ENCODE data around the gene GRN. TPM values are rescaled to one million over a fixed set of nuclear protein-coding genes. Genes with fewer than 3 reads are reported as not detected.

Gene GRN
- total RNA-seq, 1 donor from 2014 or later, result 37.8 TPM

DNA sequence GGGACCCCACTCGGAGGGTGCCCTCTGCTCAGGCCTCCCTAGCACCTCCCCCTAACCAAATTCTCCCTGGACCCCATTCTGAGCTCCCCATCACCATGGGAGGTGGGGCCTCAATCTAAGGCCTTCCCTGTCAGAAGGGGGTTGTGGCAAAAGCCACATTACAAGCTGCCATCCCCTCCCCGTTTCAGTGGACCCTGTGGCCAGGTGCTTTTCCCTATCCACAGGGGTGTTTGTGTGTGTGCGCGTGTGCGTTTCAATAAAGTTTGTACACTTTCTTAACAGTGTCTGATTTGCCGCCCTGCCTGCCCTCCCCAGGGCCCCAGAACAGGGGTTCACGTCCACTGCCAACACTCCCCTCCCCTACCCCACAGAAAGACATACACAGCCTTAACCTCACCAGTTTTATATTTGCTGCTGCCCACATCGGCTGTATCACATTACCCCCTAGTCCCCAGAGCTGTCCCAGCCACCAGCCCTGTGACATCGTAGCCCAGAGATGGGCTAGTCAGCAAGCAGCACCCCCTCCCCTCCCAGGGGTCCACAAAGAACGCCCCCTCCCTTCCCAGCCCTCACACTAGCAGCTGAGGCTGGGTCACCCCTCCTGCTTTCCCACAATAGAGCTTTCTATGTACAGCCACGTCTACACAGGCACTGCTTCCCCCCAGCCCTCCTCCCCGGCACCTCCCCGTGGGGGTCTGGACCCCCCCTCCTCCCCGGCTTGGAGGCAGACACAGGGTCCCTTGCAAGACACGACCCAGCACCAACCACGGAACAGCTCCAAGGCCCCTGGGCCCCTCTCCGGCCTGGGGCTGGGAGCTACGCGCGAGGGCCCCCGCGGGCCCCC lies 7.9 kb downstream of the GRN start:
- DNase-seq (ENCODE audit: low spot score), result no peak
- peaks cover 2% of the 10 kb centered on the region for H3K4me1 Mint-ChIP-seq (ENCODE audit: low read depth)
- intact Hi-C loops (cut with micrococcal nuclease), result no loop called here
- no peak overlapping the region for H3K27ac Mint-ChIP-seq
- H3K4me3 Mint-ChIP-seq (ENCODE audit: low read depth), result peak overlapping the region; percentile 60
- peaks cover 7% of the 10 kb centered on the region for H3K36me3 Mint-ChIP-seq (ENCODE audit: low read depth)
- no peaks in the 10 kb centered on the region for H3K9me3 Mint-ChIP-seq
- peaks cover 10% of the 10 kb centered on the region for H3K27me3 Mint-ChIP-seq (ENCODE audit: low read depth)

DNA sequence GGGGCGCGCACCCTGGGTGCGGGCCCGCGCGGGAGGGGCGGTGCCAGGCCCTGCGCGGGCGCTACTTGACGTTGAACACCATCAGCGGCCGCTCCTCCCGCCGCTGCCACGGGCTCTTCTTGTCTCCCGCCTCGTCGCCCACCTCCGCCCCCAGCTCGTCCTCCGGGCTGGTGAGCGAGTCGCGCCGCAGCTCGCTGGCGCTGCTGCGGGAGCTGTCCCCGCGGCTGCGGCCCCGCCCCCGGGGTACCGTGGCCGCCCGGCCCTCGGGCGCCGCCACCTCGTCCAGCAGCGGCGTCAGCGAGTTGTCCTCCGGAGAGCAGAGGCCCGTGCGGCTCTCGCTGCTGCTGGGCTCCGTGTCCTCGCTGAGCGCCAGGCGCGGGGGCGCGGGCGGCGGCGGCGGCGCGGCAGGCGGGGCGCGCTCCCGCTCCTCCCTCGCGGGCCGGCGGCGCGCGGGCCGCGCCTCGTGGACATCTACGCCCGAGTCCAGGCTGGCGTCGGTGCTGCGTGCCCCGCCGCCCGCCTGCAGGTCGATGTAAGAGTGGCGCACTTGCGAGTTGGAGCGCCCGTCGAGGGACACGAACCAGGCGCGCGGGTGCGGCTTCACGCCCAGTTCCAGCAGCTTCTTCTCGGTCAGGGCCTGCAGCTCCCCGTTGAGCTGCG lies 8.7 kb downstream of the GRN start:
- no peaks in the 10 kb centered on the region for H3K9me3 Mint-ChIP-seq
- no peak overlapping the region for H3K27ac Mint-ChIP-seq
- no peaks in the 10 kb centered on the region for H3K4me1 Mint-ChIP-seq (ENCODE audit: low read depth)
- peaks cover 7% of the 10 kb centered on the region for H3K36me3 Mint-ChIP-seq (ENCODE audit: low read depth)
- peak overlapping the region; percentile 49 for H3K4me3 Mint-ChIP-seq (ENCODE audit: low read depth)
- H3K27me3 Mint-ChIP-seq (ENCODE audit: low read depth), result peaks cover 12% of the 10 kb centered on the region
- no peak for DNase-seq (ENCODE audit: low spot score)
- intact Hi-C loops (cut with micrococcal nuclease), result no loop called here

DNA sequence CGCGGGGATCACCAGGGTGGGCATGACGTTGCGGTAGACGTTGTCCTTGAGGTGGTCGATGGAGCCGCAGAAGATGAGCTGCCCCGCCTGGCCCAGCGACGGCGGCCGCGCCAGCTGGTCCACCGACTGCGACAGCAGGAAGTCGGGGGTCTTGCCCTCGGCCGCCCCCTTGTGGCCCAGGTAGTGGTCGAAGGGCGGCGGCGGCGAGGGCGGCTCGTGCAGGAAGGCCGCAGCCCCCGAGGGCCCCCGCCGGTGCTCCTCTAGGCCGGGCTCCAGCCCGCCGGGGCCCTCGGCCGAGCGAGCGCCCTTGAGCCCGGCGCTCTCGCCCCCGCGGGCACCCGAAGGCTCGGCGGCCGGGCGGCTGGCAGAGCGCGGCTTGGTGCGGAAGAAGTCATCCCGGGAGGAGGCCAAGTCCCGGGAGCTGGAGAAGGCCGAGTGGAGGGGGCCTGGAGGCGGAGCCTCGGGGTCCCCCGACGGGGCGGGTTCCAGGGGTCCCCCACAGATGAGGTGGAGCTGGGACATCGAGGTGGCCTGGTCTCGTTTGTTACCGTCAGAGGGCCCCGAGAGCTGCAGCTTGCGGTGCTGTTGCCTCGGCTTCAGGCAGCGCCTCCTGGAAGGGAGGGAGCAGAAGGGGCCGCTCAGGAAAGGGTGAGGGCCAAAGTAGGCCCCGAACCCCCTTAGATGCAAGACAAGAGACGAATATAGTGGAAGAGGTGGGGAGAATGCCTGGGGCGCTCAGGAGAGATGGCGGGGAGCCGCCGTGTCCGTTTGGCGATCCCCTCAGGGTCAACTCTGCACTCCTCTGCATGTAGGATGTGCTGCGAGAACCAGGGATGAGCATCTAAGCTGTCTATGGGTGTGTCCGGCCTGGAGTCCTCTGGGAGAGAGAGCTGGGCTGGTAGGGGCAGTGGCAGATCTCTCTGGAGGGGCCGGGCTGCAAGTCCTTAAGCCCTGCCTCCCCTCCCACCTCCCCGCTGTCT lies 9.8 kb downstream of the GRN start:
- H3K4me1 Mint-ChIP-seq (ENCODE audit: low read depth), result no peaks in the 10 kb centered on the region
- no peaks in the 10 kb centered on the region for H3K9me3 Mint-ChIP-seq
- H3K27ac Mint-ChIP-seq, result no peak overlapping the region
- peak overlapping the region; percentile 69 for H3K4me3 Mint-ChIP-seq (ENCODE audit: low read depth)
- peaks cover 15% of the 10 kb centered on the region for H3K27me3 Mint-ChIP-seq (ENCODE audit: low read depth)
- H3K36me3 Mint-ChIP-seq (ENCODE audit: low read depth), result peaks cover 7% of the 10 kb centered on the region
- DNase-seq (ENCODE audit: low spot score), result no peak
- intact Hi-C loops (cut with micrococcal nuclease), result no loop called here

DNA sequence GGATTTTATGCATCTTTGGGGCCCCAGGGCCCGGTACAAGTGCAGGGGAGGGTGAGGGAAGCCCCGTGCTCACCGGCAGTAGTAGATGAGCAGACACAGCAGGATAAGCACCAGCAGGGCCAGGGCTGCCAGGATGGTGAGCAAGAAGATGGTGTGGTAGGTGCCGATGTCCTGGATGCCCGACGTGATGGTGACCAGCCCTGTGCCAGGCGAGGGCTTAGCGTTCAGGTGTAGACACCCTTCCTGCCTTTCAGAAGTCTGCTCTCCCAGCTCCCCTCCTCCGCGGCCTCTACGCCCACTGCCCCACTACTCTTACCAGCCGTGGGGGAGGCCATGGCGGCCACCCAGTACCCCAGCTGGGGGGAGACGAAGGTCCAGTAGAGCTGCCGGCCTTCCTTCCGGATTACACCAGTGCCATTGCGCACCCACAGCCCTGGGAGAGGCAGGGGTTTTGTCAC lies 10.6 kb downstream of the GRN start:
- no peaks in the 10 kb centered on the region for H3K9me3 Mint-ChIP-seq
- H3K36me3 Mint-ChIP-seq (ENCODE audit: low read depth), result peaks cover 7% of the 10 kb centered on the region
- H3K4me1 Mint-ChIP-seq (ENCODE audit: low read depth), result no peaks in the 10 kb centered on the region
- no peak for DNase-seq (ENCODE audit: low spot score)
- peaks cover 20% of the 10 kb centered on the region for H3K27me3 Mint-ChIP-seq (ENCODE audit: low read depth)
- no peak overlapping the region for H3K27ac Mint-ChIP-seq
- intact Hi-C loops (cut with micrococcal nuclease), result no loop called here
- no peak overlapping the region for H3K4me3 Mint-ChIP-seq (ENCODE audit: low read depth)

DNA sequence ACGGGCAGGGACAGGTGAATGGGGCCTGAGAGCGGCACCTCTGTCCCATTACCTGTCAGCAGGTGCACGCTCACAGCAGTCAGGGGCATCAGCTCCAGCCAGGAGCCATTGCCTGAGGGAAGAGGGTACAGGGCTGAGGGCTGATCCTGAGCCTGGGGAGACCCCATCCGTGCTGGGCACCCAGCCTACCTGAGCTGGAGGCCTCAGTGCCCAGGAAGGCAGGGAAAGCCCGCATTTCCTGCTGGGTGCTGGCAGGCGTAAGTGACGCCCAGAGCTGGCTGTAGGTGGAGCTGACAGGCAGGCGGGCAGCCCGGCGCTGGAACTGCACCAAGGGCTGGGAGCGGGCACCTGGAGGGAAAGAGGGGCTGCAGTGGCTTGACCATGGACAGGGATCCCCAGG lies 11.1 kb downstream of the GRN start:
- Mint-ChIP-seq H3K27me3 (ENCODE audit: low read depth) (peaks cover 26% of the 10 kb centered on the region), H3K27ac (no peak overlapping the region), H3K9me3 (no peaks in the 10 kb centered on the region), H3K4me1 (ENCODE audit: low read depth) (no peaks in the 10 kb centered on the region), H3K36me3 (ENCODE audit: low read depth) (peaks cover 7% of the 10 kb centered on the region), H3K4me3 (ENCODE audit: low read depth) (no peak overlapping the region)
- intact Hi-C loops (cut with micrococcal nuclease), result no loop called here
- DNase-seq (ENCODE audit: low spot score), result no peak

DNA sequence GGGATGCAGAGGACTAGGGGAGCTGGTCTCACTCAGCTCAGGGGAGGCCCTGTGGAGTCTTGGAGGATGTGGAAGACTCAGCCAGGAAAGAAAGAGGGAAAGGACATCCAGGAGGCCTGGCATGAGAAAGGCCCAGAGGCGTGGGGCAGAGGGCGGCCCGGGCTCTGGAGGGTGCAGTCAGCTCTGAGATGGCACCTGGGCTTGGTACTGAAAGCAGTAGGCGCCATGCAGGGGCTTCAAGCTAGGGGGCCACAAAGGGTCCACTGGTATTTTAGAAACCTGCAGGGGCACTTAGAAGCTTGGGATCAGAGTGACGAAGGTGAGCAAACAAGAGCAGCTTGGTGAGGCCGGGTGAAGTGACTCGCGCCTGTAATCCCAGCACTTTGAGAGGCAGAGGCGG lies 13.0 kb downstream of the GRN start:
- Mint-ChIP-seq H3K36me3 (ENCODE audit: low read depth) (peaks cover under 1% of the 10 kb centered on the region), H3K4me1 (ENCODE audit: low read depth) (peaks cover 2% of the 10 kb centered on the region), H3K27me3 (ENCODE audit: low read depth) (peaks cover 31% of the 10 kb centered on the region), H3K9me3 (no peaks in the 10 kb centered on the region), H3K4me3 (ENCODE audit: low read depth) (no peak overlapping the region), H3K27ac (no peak overlapping the region)
- DNase-seq (ENCODE audit: low spot score), result no peak
- intact Hi-C loops (cut with micrococcal nuclease), result no loop called here

DNA sequence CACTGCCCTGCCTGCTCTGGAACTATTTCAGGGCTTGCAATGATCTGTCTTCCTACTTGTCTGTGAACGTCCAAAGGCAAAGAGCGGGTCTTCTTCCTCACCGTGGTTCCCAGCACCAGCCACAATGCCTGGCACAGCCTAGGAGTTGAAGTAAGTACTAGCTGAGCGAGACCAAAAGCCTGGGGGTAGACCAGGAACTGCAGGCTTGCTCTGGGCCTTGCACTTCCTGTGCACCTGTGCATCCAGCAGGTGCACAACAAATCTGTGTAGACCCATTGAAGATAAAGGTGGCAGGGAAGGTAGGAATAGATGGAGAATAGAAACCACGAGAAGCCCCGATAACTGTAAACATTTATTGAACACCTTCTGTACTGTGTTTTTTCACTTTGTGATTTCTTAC lies 13.9 kb downstream of the GRN start:
- no peaks in the 10 kb centered on the region for H3K36me3 Mint-ChIP-seq (ENCODE audit: low read depth)
- no peak overlapping the region for H3K4me3 Mint-ChIP-seq (ENCODE audit: low read depth)
- no peak overlapping the region for H3K27ac Mint-ChIP-seq
- peaks cover 2% of the 10 kb centered on the region for H3K4me1 Mint-ChIP-seq (ENCODE audit: low read depth)
- intact Hi-C loops (cut with micrococcal nuclease), result no loop called here
- no peaks in the 10 kb centered on the region for H3K9me3 Mint-ChIP-seq
- peaks cover 30% of the 10 kb centered on the region for H3K27me3 Mint-ChIP-seq (ENCODE audit: low read depth)
- DNase-seq (ENCODE audit: low spot score), result no peak

DNA sequence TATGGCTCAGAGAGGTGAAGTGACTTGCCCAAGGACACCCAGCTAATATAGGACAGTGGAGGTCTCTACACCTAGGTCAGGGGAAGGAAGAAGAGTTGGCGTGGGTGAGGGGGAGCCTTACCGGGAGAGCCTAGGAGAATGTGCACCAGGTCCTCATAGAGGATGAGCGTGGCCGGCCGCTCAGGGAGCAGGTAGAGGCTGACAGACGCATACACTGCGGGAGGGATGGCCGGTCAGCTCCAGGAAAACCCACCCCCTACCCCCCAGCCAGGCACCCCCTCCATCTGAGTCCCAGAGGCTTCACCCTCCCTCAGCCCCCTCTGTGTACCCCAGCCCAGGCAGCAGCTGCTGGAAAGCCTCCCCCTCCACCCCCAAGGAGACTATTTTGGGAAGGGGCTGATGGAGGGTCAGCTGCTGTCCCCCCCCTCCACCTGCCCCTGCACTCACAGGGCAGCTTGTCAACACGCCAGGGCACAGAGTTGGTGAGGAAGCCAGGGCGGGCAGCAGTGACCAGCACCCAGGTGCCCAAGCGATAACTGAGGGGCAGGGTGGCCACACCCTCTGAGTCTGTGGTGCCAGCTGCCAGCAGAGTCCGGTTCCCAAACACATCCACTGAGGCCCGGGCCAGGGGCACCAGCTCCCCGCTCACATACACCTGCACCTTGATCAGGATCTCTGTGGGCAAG lies 14.5 kb downstream of the GRN start:
- Mint-ChIP-seq H3K4me3 (ENCODE audit: low read depth) (no peak overlapping the region), H3K27ac (no peak overlapping the region), H3K36me3 (ENCODE audit: low read depth) (no peaks in the 10 kb centered on the region), H3K4me1 (ENCODE audit: low read depth) (peaks cover 2% of the 10 kb centered on the region), H3K9me3 (no peaks in the 10 kb centered on the region), H3K27me3 (ENCODE audit: low read depth) (peaks cover 30% of the 10 kb centered on the region)
- no peak for DNase-seq (ENCODE audit: low spot score)
- intact Hi-C loops (cut with micrococcal nuclease), result no loop called here

DNA sequence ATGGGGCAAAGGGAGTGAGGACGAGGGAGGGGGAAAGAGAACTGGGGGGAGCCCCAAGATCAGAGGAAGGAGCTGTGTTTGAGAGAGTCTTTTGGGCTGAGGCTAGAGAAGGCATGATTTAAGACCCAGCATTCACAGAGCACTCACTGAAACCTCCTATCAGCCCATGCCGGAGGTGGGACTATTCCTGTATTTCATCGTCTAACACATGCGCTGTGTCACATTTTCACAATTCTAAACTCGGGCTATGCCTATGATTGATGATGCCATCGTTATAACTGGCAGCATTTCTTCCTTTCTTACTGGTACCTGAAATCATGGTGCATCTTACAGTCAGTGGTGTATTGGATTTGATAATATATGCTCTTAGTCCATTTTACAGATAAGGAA lies 15.0 kb downstream of the GRN start:
- no peaks in the 10 kb centered on the region for H3K9me3 Mint-ChIP-seq
- intact Hi-C loops (cut with micrococcal nuclease), result no loop called here
- DNase-seq (ENCODE audit: low spot score), result no peak
- peaks cover 2% of the 10 kb centered on the region for H3K4me1 Mint-ChIP-seq (ENCODE audit: low read depth)
- no peak overlapping the region for H3K4me3 Mint-ChIP-seq (ENCODE audit: low read depth)
- H3K27me3 Mint-ChIP-seq (ENCODE audit: low read depth), result peaks cover 33% of the 10 kb centered on the region
- H3K27ac Mint-ChIP-seq, result no peak overlapping the region
- no peaks in the 10 kb centered on the region for H3K36me3 Mint-ChIP-seq (ENCODE audit: low read depth)

DNA sequence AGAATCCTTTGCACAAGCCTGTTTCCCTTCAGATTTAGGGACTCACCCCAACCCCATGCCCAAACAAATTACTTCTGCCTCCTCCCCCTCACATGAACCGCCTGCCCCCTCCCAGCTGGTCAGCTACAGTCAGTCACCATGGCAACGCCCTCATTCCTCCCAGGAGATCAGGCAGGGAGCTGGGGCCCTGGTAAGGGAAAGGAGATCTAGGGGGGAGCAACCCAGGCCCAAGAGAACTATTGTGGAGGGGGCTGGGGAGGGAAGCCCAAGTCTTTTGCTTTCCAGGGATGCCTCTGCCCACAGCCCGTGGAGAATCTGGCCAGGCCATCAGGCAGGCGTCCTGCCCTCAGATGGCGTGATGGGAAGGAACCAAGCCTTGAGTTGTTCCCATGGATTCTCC lies 15.7 kb downstream of the GRN start:
- no peak overlapping the region for H3K4me3 Mint-ChIP-seq (ENCODE audit: low read depth)
- peaks cover 2% of the 10 kb centered on the region for H3K4me1 Mint-ChIP-seq (ENCODE audit: low read depth)
- intact Hi-C loops (cut with micrococcal nuclease), result no loop called here

DNA sequence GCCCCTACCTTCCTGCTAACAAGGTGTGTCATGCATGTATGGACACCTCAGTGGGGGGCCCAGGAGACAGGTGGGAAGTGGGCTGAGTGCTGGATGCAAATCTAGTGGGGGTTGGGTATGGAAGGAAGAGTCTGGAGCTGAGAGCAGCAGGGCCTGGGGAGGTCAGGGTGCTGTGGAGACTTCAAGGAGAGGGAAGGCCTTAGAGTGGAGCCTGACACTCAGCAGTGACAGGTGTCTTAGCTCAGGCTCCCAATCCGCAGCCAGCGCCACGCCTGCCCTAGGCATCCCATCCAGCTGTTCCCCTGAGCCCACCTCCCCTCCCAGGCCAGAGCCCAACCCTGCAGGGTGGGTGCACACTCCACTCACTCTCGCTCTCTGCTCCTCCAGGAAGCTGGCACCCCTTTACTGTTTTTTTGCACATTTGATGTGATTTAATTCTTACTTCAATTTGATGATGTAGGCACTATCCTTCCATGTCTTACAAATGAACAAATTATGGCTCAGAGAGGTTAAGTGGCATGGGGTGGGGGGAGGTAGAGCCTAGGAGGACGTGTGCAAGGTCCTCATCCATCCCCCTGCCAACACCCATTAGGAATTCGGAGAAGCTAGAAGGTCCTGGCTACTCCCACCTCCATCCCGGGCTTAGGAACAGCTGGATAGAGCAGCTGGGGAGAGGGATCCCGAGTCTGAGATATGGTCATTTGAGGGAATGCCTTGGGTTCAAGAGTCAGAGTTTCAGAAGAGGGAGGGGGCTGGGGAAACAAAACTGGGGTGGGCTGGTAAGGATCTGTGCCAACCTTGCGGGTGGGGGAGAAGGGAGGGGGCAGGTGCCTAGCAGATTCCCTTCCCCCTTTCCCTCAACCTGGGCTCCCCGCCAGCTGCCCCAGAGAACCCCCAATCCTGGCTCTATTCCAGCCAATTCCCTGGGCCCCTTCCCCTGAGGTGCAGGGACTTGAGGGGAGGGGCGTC lies 16.5 kb downstream of the GRN start:
- no peaks in the 10 kb centered on the region for H3K9me3 Mint-ChIP-seq
- peaks cover 38% of the 10 kb centered on the region for H3K27me3 Mint-ChIP-seq (ENCODE audit: low read depth)
- H3K4me1 Mint-ChIP-seq (ENCODE audit: low read depth), result peaks cover 2% of the 10 kb centered on the region
- no peak overlapping the region for H3K4me3 Mint-ChIP-seq (ENCODE audit: low read depth)
- DNase-seq (ENCODE audit: low spot score), result no peak
- intact Hi-C loops (cut with micrococcal nuclease), result no loop called here
- H3K27ac Mint-ChIP-seq, result no peak overlapping the region
- H3K36me3 Mint-ChIP-seq (ENCODE audit: low read depth), result no peaks in the 10 kb centered on the region

More for the DNA sequence above, 15.7 kb downstream of the GRN start:
- peaks cover 34% of the 10 kb centered on the region for H3K27me3 Mint-ChIP-seq (ENCODE audit: low read depth)
- no peak overlapping the region for H3K27ac Mint-ChIP-seq
- no peaks in the 10 kb centered on the region for H3K36me3 Mint-ChIP-seq (ENCODE audit: low read depth)
- no peak for DNase-seq (ENCODE audit: low spot score)
- no peaks in the 10 kb centered on the region for H3K9me3 Mint-ChIP-seq
